Neural progenitor cell (in vitro differentiated cells): ENCODE measurements around the gene TOX2. TPM values are rescaled to one million over a fixed set of nuclear protein-coding genes. Genes with fewer than 3 reads are reported as not detected.

Experiments
- DNase-seq: peaks from one replicate; pipeline ENCODE4 v3.0.0-alpha.2; 2016; ENCODE audit warnings: low spot score
- H2AFZ ChIP-seq: fragments of 200-600 bp; sonication (generic); replicated peaks from 2 replicates; pipeline ENCODE4 v1.6.1; 2016; ENCODE audit warnings: antibody characterized with exemption
- H3F3A ChIP-seq: fragments of 200-600 bp; sonication (generic); 2 replicates; pipeline ENCODE4 v1.6.1; 2016; ENCODE audit warnings: antibody characterized with exemption, low read depth
- H3K27ac ChIP-seq: fragments of 200-600 bp; sonication (generic); 2 replicates; pipeline ENCODE4 v1.5.1; 2016; ENCODE audit warnings: mild to moderate bottlenecking
- H3K27me3 ChIP-seq: fragments of 200-600 bp; sonication (generic); 2 replicates; pipeline ENCODE4 v1.6.1; 2016; ENCODE audit warnings: mild to moderate bottlenecking, moderate library complexity
- H3K36me3 ChIP-seq: fragments of 200-600 bp; sonication (generic); 2 replicates; pipeline ENCODE4 v1.5.1; 2016
- H3K4me1 ChIP-seq: fragments of 200-600 bp; sonication (generic); 2 replicates; pipeline ENCODE4 v1.6.1; 2016; ENCODE audit warnings: mixed run types
- H3K4me2 ChIP-seq: fragments of 200-600 bp; sonication (generic); 2 replicates; pipeline ENCODE4 v1.6.1; 2016
- H3K4me3 ChIP-seq: fragments of 200-600 bp; sonication (generic); 2 replicates; pipeline ENCODE4 v1.5.1; 2016
- H3K79me2 ChIP-seq: fragments of 200-600 bp; sonication (generic); 2 replicates; pipeline ENCODE4 v1.6.1; 2016; ENCODE audit warnings: low read depth
- H3K9ac ChIP-seq: fragments of 200-600 bp; sonication (generic); 2 replicates; pipeline ENCODE4 v1.6.1; 2016
- H3K9me3 ChIP-seq: fragments of 200-600 bp; sonication (generic); 2 replicates; pipeline ENCODE4 v1.5.1; 2016; ENCODE audit warnings: low read depth
- H4K20me1 ChIP-seq: fragments of 200-600 bp; sonication (generic); 2 replicates; pipeline ENCODE4 v1.6.1; 2016; ENCODE audit warnings: low read depth
- H3K27ac Mint-ChIP-seq: 3 replicates; pipeline ENCODE4 v1.8.0; 2021; ENCODE audit warnings: mixed read lengths
- H3K27me3 Mint-ChIP-seq: 2 replicates; pipeline ENCODE4 v1.8.0; 2022; ENCODE audit warnings: low read depth, mild to moderate bottlenecking, inconsistent platforms, moderate library complexity, mixed read lengths; ENCODE audit not compliant: insufficient read depth
- H3K36me3 Mint-ChIP-seq: 3 replicates; pipeline ENCODE4 v1.8.0; 2021; ENCODE audit warnings: mixed read lengths
- H3K4me1 Mint-ChIP-seq: 3 replicates; pipeline ENCODE4 v1.8.0; 2021; ENCODE audit warnings: mixed read lengths
- H3K4me3 Mint-ChIP-seq: 3 replicates; pipeline ENCODE4 v1.8.0; 2021; ENCODE audit warnings: mild to moderate bottlenecking, moderate library complexity, mixed read lengths
- H3K9me3 Mint-ChIP-seq: 3 replicates; pipeline ENCODE4 v1.8.0; 2020; ENCODE audit warnings: mixed read lengths
- CTCF ChIP-seq: fragments of 200-600 bp; sonication (generic); IDR thresholded peaks from 2 replicates; pipeline ENCODE4 v1.5.1; 2017; ENCODE audit warnings: antibody characterized with exemption, mild to moderate bottlenecking
- EZH2 ChIP-seq: fragments of 200-600 bp; sonication (generic); IDR thresholded peaks from 2 replicates; pipeline ENCODE4 v1.6.1; 2017; ENCODE audit warnings: antibody characterized with exemption, mild to moderate bottlenecking, moderate library complexity
- EZH2phosphoT487 ChIP-seq: fragments of 200-600 bp; sonication (generic); IDR thresholded peaks from 2 replicates; pipeline ENCODE4 v1.6.1; 2017; ENCODE audit warnings: antibody characterized with exemption
- total RNA-seq: library from RNA; depleted of rRNA; stranded (reverse); fragments of >200 nt; gene quantifications from 2 replicates; pipeline ENCODE4 v1.2.3, GENCODE V29; 2015; ENCODE audit warnings: low replicate concordance

Gene TOX2
- total RNA-seq, 1 donor from 2014 or later, result not detected

GRCh38 chr20:43974695-43975094, 60.0 kb downstream of the TOX2 start:
- H3K36me3 ChIP-seq, result no peaks in the 10 kb centered on the region
- H3K4me3 ChIP-seq, result no peak overlapping the region
- no peaks in the 10 kb centered on the region for H3K9me3 ChIP-seq
- DNase-seq, result no peak
- no peaks in the 10 kb centered on the region for H3K4me1 ChIP-seq
- H3K4me3 Mint-ChIP-seq, result no peak overlapping the region
- H3K27me3 ChIP-seq, result no peaks in the 10 kb centered on the region
- H3K4me2 ChIP-seq, result no peak overlapping the region
- H3K79me2 ChIP-seq, result no peaks in the 10 kb centered on the region
- H3K27me3 Mint-ChIP-seq, result peaks cover 8% of the 10 kb centered on the region
- no peak for TF ChIP-seq CTCF
- TF ChIP-seq EZH2, result no peak
- TF ChIP-seq EZH2phosphoT487, result no peak
- H2AFZ ChIP-seq, result no peak overlapping the region
- no peak overlapping the region for H3K27ac Mint-ChIP-seq
- no peaks in the 10 kb centered on the region for H4K20me1 ChIP-seq
- H3F3A ChIP-seq, result no peaks in the 10 kb centered on the region
- H3K9me3 Mint-ChIP-seq, result peaks cover 2% of the 10 kb centered on the region
- no peak overlapping the region for H3K27ac ChIP-seq
- no peaks in the 10 kb centered on the region for H3K36me3 Mint-ChIP-seq
- no peak overlapping the region for H3K9ac ChIP-seq
- H3K4me1 Mint-ChIP-seq, result peaks cover 9% of the 10 kb centered on the region

GRCh38 chr20:43975096-43975768, 60.6 kb downstream of the TOX2 start:
- Mint-ChIP-seq H3K4me3 (no peak overlapping the region), H3K9me3 (peaks cover 2% of the 10 kb centered on the region), H3K27ac (no peak overlapping the region), H3K4me1 (peaks cover 4% of the 10 kb centered on the region), H3K27me3 (peaks cover 4% of the 10 kb centered on the region), H3K36me3 (no peaks in the 10 kb centered on the region)
- no peaks in the 10 kb centered on the region for H3K79me2 ChIP-seq
- no peaks in the 10 kb centered on the region for H4K20me1 ChIP-seq
- no peaks in the 10 kb centered on the region for H3K9me3 ChIP-seq
- H3F3A ChIP-seq, result no peaks in the 10 kb centered on the region
- H3K4me3 ChIP-seq, result no peak overlapping the region
- H3K4me1 ChIP-seq, result no peaks in the 10 kb centered on the region
- no peak overlapping the region for H3K9ac ChIP-seq
- no peak overlapping the region for H2AFZ ChIP-seq
- DNase-seq, result no peak
- no peaks in the 10 kb centered on the region for H3K36me3 ChIP-seq
- no peak overlapping the region for H3K4me2 ChIP-seq
- H3K27ac ChIP-seq, result no peak overlapping the region
- no peaks in the 10 kb centered on the region for H3K27me3 ChIP-seq
- TF ChIP-seq CTCF (no peak), EZH2phosphoT487 (no peak), EZH2 (no peak)

GRCh38 chr20:43976547-43976946, 61.9 kb downstream of the TOX2 start:
- Histone ChIP-seq H4K20me1 (no peaks in the 10 kb centered on the region), H3K4me2 (no peak overlapping the region)
- peaks cover 4% of the 10 kb centered on the region for H3K27me3 Mint-ChIP-seq

More at GRCh38 chr20:43976547-43976946, 61.9 kb downstream of the TOX2 start:
- Histone ChIP-seq H3K9me3 (no peaks in the 10 kb centered on the region), H3K79me2 (no peaks in the 10 kb centered on the region), H3K9ac (no peak overlapping the region), H3K36me3 (no peaks in the 10 kb centered on the region), H3K4me3 (no peak overlapping the region), H3F3A (no peaks in the 10 kb centered on the region), H2AFZ (no peak overlapping the region), H3K27me3 (no peaks in the 10 kb centered on the region), H3K4me1 (no peaks in the 10 kb centered on the region), H3K27ac (no peak overlapping the region)
- Mint-ChIP-seq H3K36me3 (no peaks in the 10 kb centered on the region), H3K4me1 (no peaks in the 10 kb centered on the region), H3K9me3 (peaks cover 2% of the 10 kb centered on the region), H3K27ac (no peak overlapping the region), H3K4me3 (no peak overlapping the region)
- TF ChIP-seq CTCF (no peak), EZH2 (no peak), EZH2phosphoT487 (no peak)
- no peak for DNase-seq
